ENCODE measurements around the gene ENTHD1.
"Not testable (repeated sequence)": the region's sequence is repeated elsewhere in the genome, so short reads cannot be mapped to it uniquely, and the experiment has no call there.

ENTHD1 gene

GRCh38 chr22:39735776-39736175 is 157.8 kb downstream of the ENTHD1 start:
- no peak for DNase-seq (ENCODE audit: low read depth in 1 of 2, low spot score in 1 of 2)

GRCh38 chr22:39734866-39735265 is 158.7 kb downstream of the ENTHD1 start:
- no peak for DNase-seq (ENCODE audit: low read depth in 1 of 2, low spot score in 1 of 2)

- not testable (repeated sequence) for DNase-seq (ENCODE audit: low read depth in 1 of 2, low spot score in 1 of 2)
Observed at GRCh38 chr22:39734046-39734445, 159.5 kb downstream of the ENTHD1 start.

GRCh38 chr22:39733191-39733590 is 160.4 kb downstream of the ENTHD1 start:
- no peak for DNase-seq (ENCODE audit: low read depth in 1 of 2, low spot score in 1 of 2)

GRCh38 chr22:39732625-39733024 is 160.9 kb downstream of the ENTHD1 start:
- DNase-seq (ENCODE audit: low read depth in 1 of 2, low spot score in 1 of 2): no peak

- no peak for DNase-seq (ENCODE audit: low read depth in 1 of 2, low spot score in 1 of 2)
Observed at GRCh38 chr22:39731881-39732555, 161.5 kb downstream of the ENTHD1 start.

GRCh38 chr22:39731481-39731880 is 162.1 kb downstream of the ENTHD1 start:
- no peak for DNase-seq (ENCODE audit: low read depth in 1 of 2, low spot score in 1 of 2)

- DNase-seq (ENCODE audit: low read depth in 1 of 2, low spot score in 1 of 2): no peak
Observed at GRCh38 chr22:39729141-39729934, 164.2 kb downstream of the ENTHD1 start.

GRCh38 chr22:39728236-39728860 is 165.2 kb downstream of the ENTHD1 start:
- no peak for DNase-seq (ENCODE audit: low read depth in 1 of 2, low spot score in 1 of 2)

- DNase-seq (ENCODE audit: low read depth in 1 of 2, low spot score in 1 of 2): no peak
Observed at GRCh38 chr22:39727541-39727940, 166.0 kb downstream of the ENTHD1 start.

- no peak for DNase-seq (ENCODE audit: low read depth in 1 of 2, low spot score in 1 of 2)
Observed at GRCh38 chr22:39725351-39726035, 168.1 kb downstream of the ENTHD1 start.

- no peak for DNase-seq (ENCODE audit: low read depth in 1 of 2, low spot score in 1 of 2)
Observed at GRCh38 chr22:39724857-39725256, 168.7 kb downstream of the ENTHD1 start.

- no peak for DNase-seq (ENCODE audit: low read depth in 1 of 2, low spot score in 1 of 2)
Observed at GRCh38 chr22:39724390-39724789, 169.2 kb downstream of the ENTHD1 start.

GRCh38 chr22:39723899-39724351 is 169.6 kb downstream of the ENTHD1 start:
- no peak for DNase-seq (ENCODE audit: low read depth in 1 of 2, low spot score in 1 of 2)

GRCh38 chr22:39723463-39723862 is 170.1 kb downstream of the ENTHD1 start:
- no peak for DNase-seq (ENCODE audit: low read depth in 1 of 2, low spot score in 1 of 2)

GRCh38 chr22:39722501-39722900 is 171.1 kb downstream of the ENTHD1 start:
- no peak for DNase-seq (ENCODE audit: low read depth in 1 of 2, low spot score in 1 of 2)

- DNase-seq (ENCODE audit: low read depth in 1 of 2, low spot score in 1 of 2): no peak
Observed at GRCh38 chr22:39722032-39722325, 171.6 kb downstream of the ENTHD1 start.

GRCh38 chr22:39721206-39722031 is 172.1 kb downstream of the ENTHD1 start:
- DNase-seq (ENCODE audit: low read depth in 1 of 2, low spot score in 1 of 2): no peak

- no peak for DNase-seq (ENCODE audit: low read depth in 1 of 2, low spot score in 1 of 2)
Observed at GRCh38 chr22:39719559-39720450, 173.8 kb downstream of the ENTHD1 start.

Data from activated CD4-positive, alpha-beta T cell treated with anti-CD3 and anti-CD28 coated beads, Interleukin-2, amount 50 U/mL, for 24 hours (primary cell).